Left lung (tissue), 10 donors: ENCODE data around the gene SPOPL. TPM values are rescaled to one million over a fixed set of nuclear protein-coding genes. Genes with fewer than 3 reads are reported as not detected.
"Not testable (repeated sequence)": the region's sequence is repeated elsewhere in the genome, so short reads cannot be mapped to it uniquely, and the experiment has no call there.

Source experiments
- ATAC-seq: fragments of 200-7000 bp; cut with Tn5 transposase; one replicate; pipeline ENCODE4 v1.9.1; 2020; ENCODE audit warnings: moderate library complexity
- DNase-seq, 4 donors: peaks; one replicate each; pipeline ENCODE4 v3.0.0-alpha.2; 2013 to 2020
- H3K27ac ChIP-seq, 2 donors: fragments of 200-600 bp; sonication (generic) in 1 of 2; one replicate each; pipeline versions ENCODE4 v1.5.0 to v1.8.0; 2020 to 2021
- H3K27me3 ChIP-seq, 2 donors: fragments of 200-600 bp; sonication (generic) in 1 of 2; one replicate each; pipeline versions ENCODE4 v1.5.0 to v1.8.0; 2020 to 2021
- H3K36me3 ChIP-seq, 2 donors: fragments of 200-600 bp; sonication (generic) in 1 of 2; one replicate each; pipeline versions ENCODE4 v1.5.0 to v1.8.0; 2020 to 2021
- H3K4me1 ChIP-seq, 2 donors: fragments of 200-600 bp; one replicate each; pipeline ENCODE4 v1.8.0; 2021
- H3K4me3 ChIP-seq, 2 donors: fragments of 200-600 bp; sonication (generic) in 1 of 2; one replicate each; pipeline versions ENCODE4 v1.5.0 to v1.8.0; 2020 to 2021; ENCODE audit warnings: mild to moderate bottlenecking in 1 of 2
- H3K9me3 ChIP-seq, 2 donors: fragments of 200-600 bp; sonication (generic) in 1 of 2; one replicate each; pipeline versions ENCODE4 v1.5.0 to v1.8.0; 2020 to 2021
- intact Hi-C, 2 donors: fragments of 100-400 bp; cut with DNase I; formaldehyde crosslinking; loops; one replicate each; pipeline versions ENCODE4 v1.11.2 to v1.14.2; 2022
- polyA plus RNA-seq, 6 donors: library from polyadenylated mRNA; unstranded; fragments of 120-200 nt; gene quantifications; one replicate each; pipeline ENCODE4 v1.2.1, GENCODE V29; 2013; ENCODE audit not compliant: insufficient read length in 6 of 6
- total RNA-seq, 2 donors: library from RNA; stranded (reverse); fragmentation: NEBNext Ultra II Directional; extraction: Animal tissue kit (Norgen Biotek cat#: 25700); gene quantifications; one replicate each; pipeline ENCODE4 v1.2.1, GENCODE V29; 2021
- TF ChIP-seq, protein P1 (sequence below), 2 donors: fragments of 200-600 bp; sonication (generic) in 1 of 2; IDR thresholded peaks; one replicate each; pipeline versions ENCODE4 v1.5.0 to v1.8.0; 2021; ENCODE audit warnings: antibody characterized with exemption in 2 of 2
- donor health status: DM: no; HTN: yes; CAD: no.
- donor health status: DM: no; HTN: no; CAD: no.

Gene SPOPL
- total and polyA plus RNA-seq, 8 donors, result 23.2 to 32.8 (median 25.8) TPM

DNA sequence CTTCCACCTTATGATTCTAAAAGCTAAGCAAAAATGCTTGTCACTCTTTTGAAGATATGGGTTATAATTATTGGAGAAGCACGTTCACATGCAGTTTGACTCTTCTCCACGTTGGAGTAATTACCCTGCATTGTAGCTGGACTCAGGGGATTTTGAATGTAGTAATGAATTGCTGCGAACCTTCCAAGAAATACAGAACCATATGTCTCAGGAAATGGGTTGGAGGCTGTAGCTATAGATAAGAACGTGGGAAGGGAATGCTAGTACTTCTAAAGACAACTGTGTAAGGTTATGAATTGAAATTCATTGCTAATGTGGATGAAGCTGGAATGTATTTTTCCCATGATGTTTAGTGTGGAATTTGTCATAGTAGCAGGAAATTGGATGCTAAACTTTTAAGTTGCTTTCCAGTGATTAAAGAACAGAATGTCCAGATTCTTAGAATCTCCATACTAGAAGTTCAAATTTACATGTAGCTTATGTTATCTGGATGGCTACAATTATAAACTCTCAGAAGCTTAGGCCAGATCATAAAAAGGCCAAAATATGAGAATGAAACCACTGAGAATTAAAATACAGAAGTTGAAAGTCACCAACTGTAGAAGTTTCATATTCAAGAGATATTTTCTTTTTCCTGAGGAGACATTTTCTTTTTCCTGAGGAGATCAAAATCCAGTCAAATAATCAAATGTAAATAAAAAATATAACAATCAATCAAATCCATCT lies 27.3 kb upstream of the SPOPL start:
- DNase-seq, result no peak

DNA sequence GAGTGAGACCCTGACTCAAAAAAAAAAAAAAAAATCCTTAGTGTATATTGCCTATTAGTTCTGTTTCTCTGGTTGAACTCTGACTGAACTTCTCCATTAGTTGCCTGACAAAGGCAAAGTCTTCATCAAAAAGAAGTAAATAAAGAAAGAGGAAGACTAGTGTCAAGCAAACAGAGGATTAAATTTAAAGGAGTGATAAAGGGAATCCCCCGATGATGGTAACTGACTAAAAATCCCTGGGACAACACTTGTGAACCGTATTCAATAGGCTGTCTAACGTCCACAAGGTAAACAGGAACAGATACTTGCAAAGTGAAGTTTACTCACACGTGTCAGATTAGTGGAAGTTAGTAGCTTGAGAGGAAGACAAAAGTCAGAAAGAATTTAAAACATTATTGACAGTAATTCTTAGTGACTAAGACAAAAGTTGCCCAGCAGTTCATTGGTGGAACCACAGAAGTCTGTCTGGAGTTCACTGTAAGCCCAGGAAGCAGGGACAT lies 26.2 kb upstream of the SPOPL start:
- no peak overlapping the region for H3K27ac ChIP-seq
- no peaks in the 10 kb centered on the region for H3K9me3 ChIP-seq
- H3K36me3 ChIP-seq, result no peaks in the 10 kb centered on the region
- TF ChIP-seq, protein P1, sequence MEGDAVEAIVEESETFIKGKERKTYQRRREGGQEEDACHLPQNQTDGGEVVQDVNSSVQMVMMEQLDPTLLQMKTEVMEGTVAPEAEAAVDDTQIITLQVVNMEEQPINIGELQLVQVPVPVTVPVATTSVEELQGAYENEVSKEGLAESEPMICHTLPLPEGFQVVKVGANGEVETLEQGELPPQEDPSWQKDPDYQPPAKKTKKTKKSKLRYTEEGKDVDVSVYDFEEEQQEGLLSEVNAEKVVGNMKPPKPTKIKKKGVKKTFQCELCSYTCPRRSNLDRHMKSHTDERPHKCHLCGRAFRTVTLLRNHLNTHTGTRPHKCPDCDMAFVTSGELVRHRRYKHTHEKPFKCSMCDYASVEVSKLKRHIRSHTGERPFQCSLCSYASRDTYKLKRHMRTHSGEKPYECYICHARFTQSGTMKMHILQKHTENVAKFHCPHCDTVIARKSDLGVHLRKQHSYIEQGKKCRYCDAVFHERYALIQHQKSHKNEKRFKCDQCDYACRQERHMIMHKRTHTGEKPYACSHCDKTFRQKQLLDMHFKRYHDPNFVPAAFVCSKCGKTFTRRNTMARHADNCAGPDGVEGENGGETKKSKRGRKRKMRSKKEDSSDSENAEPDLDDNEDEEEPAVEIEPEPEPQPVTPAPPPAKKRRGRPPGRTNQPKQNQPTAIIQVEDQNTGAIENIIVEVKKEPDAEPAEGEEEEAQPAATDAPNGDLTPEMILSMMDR (IDR thresholded peaks at IDR 0.05), result no peak
- DNase-seq, result no peak
- intact Hi-C loops, result no loop called here
- peak; percentile 48 for ATAC-seq
- peaks cover 0 to 6% of the 10 kb centered on the region in 2 donors for H3K4me1 ChIP-seq
- no peak overlapping the region for H3K4me3 ChIP-seq
- H3K27me3 ChIP-seq, result no peaks in the 10 kb centered on the region

More for the DNA sequence above, 27.3 kb upstream of the SPOPL start:
- TF ChIP-seq, protein P1 (IDR thresholded peaks at IDR 0.05), result no peak
- no peak overlapping the region for H3K4me3 ChIP-seq
- H3K36me3 ChIP-seq, result no peaks in the 10 kb centered on the region
- H3K27ac ChIP-seq, result no peak overlapping the region
- no peaks in the 10 kb centered on the region for H3K9me3 ChIP-seq
- peaks cover 0 to 6% of the 10 kb centered on the region in 2 donors for H3K4me1 ChIP-seq
- ATAC-seq, result no peak
- intact Hi-C loops, result no loop called here
- no peaks in the 10 kb centered on the region for H3K27me3 ChIP-seq

DNA sequence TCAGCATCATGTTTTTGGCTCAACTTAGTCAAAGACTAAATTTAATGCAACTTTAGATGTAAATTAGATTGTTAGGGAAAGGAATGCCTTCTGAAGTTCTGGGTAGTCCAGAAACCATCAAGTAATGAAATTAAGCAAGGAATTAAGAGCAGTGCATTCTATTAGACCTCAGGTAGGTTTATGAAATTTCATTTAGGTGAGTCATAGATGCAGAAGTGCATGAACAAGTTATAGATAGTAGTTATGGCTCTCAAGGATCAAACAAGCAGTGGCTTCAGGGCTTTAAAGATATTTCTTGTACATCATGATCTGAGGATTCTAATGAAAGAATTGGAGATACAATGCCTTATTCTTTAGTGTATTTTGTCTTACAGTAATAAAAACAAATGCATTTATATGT lies 25.4 kb upstream of the SPOPL start:
- Histone ChIP-seq H3K27ac (no peak overlapping the region), H3K4me1 (peaks cover 0 to 6% of the 10 kb centered on the region in 2 donors), H3K27me3 (no peaks in the 10 kb centered on the region), H3K9me3 (no peaks in the 10 kb centered on the region), H3K4me3 (no peak overlapping the region), H3K36me3 (no peaks in the 10 kb centered on the region)
- DNase-seq (no peak), ATAC-seq (peak; percentile 21)
- TF ChIP-seq, protein P1 (IDR thresholded peaks at IDR 0.05), result no peak
- intact Hi-C loops, result no loop called here

DNA sequence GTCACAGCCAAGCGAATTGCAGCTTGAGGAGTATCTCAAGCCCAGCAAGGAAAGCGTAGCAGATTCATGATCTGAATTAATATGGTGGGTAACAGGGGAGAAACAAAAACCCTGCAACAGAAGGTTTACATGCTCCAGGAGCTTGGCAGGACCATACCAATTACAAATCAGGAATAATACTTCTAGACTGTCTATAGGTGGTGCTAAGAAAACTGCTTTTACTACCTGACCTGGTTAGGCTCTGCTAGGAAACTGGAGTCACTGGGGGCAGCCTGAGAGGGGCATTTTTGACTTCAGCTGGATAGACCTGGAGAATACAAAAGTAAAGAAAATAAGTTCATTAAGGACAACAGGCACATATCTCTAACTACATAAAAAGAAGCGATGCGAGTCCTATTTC lies 24.6 kb upstream of the SPOPL start:
- H3K4me3 ChIP-seq, result no peak overlapping the region
- no peaks in the 10 kb centered on the region for H3K9me3 ChIP-seq
- no peaks in the 10 kb centered on the region for H3K36me3 ChIP-seq
- H3K27me3 ChIP-seq, result no peaks in the 10 kb centered on the region
- TF ChIP-seq, protein P1 (IDR thresholded peaks at IDR 0.05), result no peak
- ATAC-seq (peak; percentile 38), DNase-seq (no peak)
- H3K4me1 ChIP-seq, result peaks cover 0 to 6% of the 10 kb centered on the region in 2 donors
- intact Hi-C loops, result no loop called here
- no peak overlapping the region for H3K27ac ChIP-seq

DNA sequence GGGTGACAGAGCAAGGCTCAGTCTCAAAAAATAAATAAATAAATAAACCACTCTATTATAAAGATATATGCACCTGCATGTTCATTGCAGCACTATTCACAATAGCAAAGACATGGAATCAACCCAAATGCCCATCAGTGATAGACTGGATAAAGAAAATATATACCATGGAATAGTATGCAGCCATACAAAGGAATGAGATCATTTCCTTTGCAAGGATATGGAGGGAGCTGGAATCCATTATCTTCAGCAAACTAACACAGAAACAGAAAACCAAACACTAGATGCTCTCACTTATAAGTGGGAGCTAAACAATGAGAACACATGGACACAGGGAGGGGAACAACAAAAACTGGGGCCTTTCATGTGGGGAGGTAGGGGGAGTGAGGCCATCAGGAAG lies 18.8 kb upstream of the SPOPL start:
- intact Hi-C loops, H3K4me1 ChIP-seq: not testable (repeated sequence)

More for the DNA sequence above, 18.8 kb upstream of the SPOPL start:
- not testable (repeated sequence) for H3K36me3 ChIP-seq, ATAC-seq, H3K27me3 ChIP-seq, H3K4me3 ChIP-seq, H3K9me3 ChIP-seq, DNase-seq, H3K27ac ChIP-seq
